ENCODE measurements around the gene PP2D1. TPM values are rescaled to one million over a fixed set of nuclear protein-coding genes. Genes with fewer than 3 reads are reported as not detected.

The PP2D1 gene
- total and polyA plus RNA-seq, 9 of the 15 experiments (the other 6 are each of a cell fraction or from before 2014, with no cell fraction given) = 0.07 to 0.10 TPM; not detected in 7

- Histone ChIP-seq H3K9ac (ENCODE audit: insufficient read depth in 1 of 2, low read depth in 2 of 2, low read length in 2 of 2) (no peak overlapping the region), H3K4me2 (ENCODE audit: insufficient read depth, low read length) (no peak overlapping the region), H4K20me1 (replicated peaks; ENCODE audit: control insufficient read depth, insufficient read depth, low read length) (0 out of 2 replicates have a peak, but pooled peaks cover 1% of the 10 kb centered on the region), H3K36me3 (ENCODE audit: control insufficient read depth, insufficient read depth, low read length) (0 out of 3 replicates have a peak, but pooled peaks cover 5% of the 10 kb centered on the region), H3K4me1 (replicated peaks in 1 of 2; ENCODE audit: control insufficient read depth in 2 of 2, insufficient read depth in 2 of 2, low read length in 2 of 2) (peaks cover 8 to 11% of the 10 kb centered on the region in 2 experiments; a peak in 3 of 5 replicates), H3K9me3 (replicated peaks; ENCODE audit: control insufficient read depth, insufficient read depth, low read depth, low read length) (no peaks in the 10 kb centered on the region), H3K9me1 (ENCODE audit: control insufficient read depth, insufficient read depth, low read length) (no peaks in the 10 kb centered on the region), H2AFZ (ENCODE audit: low read depth, low read length) (no peak overlapping the region), H3K27me3 (ENCODE audit: control insufficient read depth in 2 of 2, insufficient read depth in 2 of 2, low read length in 2 of 2) (no peaks in the 10 kb centered on the region), H3K27ac (ENCODE audit: extremely low read depth, low read depth, low read length) (no peak overlapping the region), H3K79me2 (ENCODE audit: control insufficient read depth, insufficient read depth, low read length) (peaks cover 22% of the 10 kb centered on the region), H3K4me3 (no peak overlapping the region)
- no peak for FAIRE-seq
- ATAC-seq = no peak
- DNase-seq (ENCODE audit: extremely low read depth in 1 of 4, low spot score in 3 of 4) = no peak
- BruUV-seq (replicated peaks) = no TSS peak
- ChIA-PET CTCF (ENCODE audit: low intra/inter-chr PET ratio) (no interaction called here), POLR2A (no interaction called here)
- TF ChIP-seq ZNF324 (CRISPR knock-in tag; IDR thresholded peaks at IDR 0.05) (no peak), ZNF507 (tag; conservative IDR thresholded peaks at IDR 0.05) (no peak), CREB1 (IDR thresholded peaks at IDR 0.05) (no peak), CREB1 (CRISPR knock-in tag; IDR thresholded peaks at IDR 0.05) (no peak), NR0B1 (IDR thresholded peaks at IDR 0.05; ENCODE audit: partially characterized antibody) (no peak), CTCF (IDR thresholded peaks at IDR 0.05 in 2 of 3, conservative IDR thresholded peaks at IDR 0.05 in 1 of 3; ENCODE audit: insufficient read depth in 2 of 3, low read depth in 1 of 3, low read length in 3 of 3) (no peak)
- in situ Hi-C loops (cut with MboI) = no loop called here
- intact Hi-C loops (cut with micrococcal nuclease) = loop anchor here (10.0 kb wide), 1 partner anchor 277 kb away; no protein-coding TSS in a partner anchor
- 70% methylated on average over 6 of the region's 7 CpGs for WGBS (ENCODE audit: insufficient coverage, low coverage, missing lambda C conversion rate)
These were observed 35.3 kb upstream of the PP2D1 start for GRCh38 chr3:20047341-20047779.

Measured in K562 (cell line).